Esophagus muscularis mucosa (tissue), 4 donors: ENCODE data around the gene LIPC. TPM values are rescaled to one million over a fixed set of nuclear protein-coding genes. Genes with fewer than 3 reads are reported as not detected.

ENCODE experiments used
- DNase-seq: peaks from one replicate; pipeline ENCODE4 v3.0.0-alpha.2; 2017; ENCODE audit errors: extremely low spot score
- H3K27ac ChIP-seq, 4 donors: fragments of 200-600 bp; sonication (generic); replicated peaks in 1 of 4; 1 replicate in 3 of 4; 2 replicates in 1 of 4; pipeline ENCODE4 v1.5.1; 2016 to 2019; ENCODE audit warnings: mild to moderate bottlenecking in 1 of 4
- H3K27me3 ChIP-seq, 4 donors: fragments of 200-600 bp; sonication (generic); one replicate each; pipeline versions ENCODE4 v1.5.1 to v1.6.0; 2016 to 2019
- H3K36me3 ChIP-seq, 4 donors: fragments of 200-600 bp; sonication (generic); one replicate each; pipeline ENCODE4 v1.5.1; 2016 to 2019
- H3K4me1 ChIP-seq, 4 donors: fragments of 200-600 bp; sonication (generic); one replicate each; pipeline ENCODE4 v1.5.1; 2016 to 2019
- H3K4me3 ChIP-seq, 4 donors: fragments of 200-600 bp; sonication (generic); 1 replicate in 2 of 4; 2 replicates in 2 of 4; pipeline ENCODE4 v1.5.1; 2016 to 2019; ENCODE audit warnings: mild to moderate bottlenecking in 4 of 4, moderate library complexity in 1 of 4
- H3K9me3 ChIP-seq, 4 donors: fragments of 200-600 bp; sonication (generic); 1 replicate in 3 of 4; 2 replicates in 1 of 4; pipeline ENCODE4 v1.5.1; 2016 to 2019
- EP300 ChIP-seq: sonication (generic); formaldehyde crosslinking; IDR thresholded peaks from one replicate; pipeline ENCODE4 v1.6.1; 2017; ENCODE audit warnings: antibody characterized with exemption
- POLR2A ChIP-seq: fragments of 450-650 bp; IDR thresholded peaks from one replicate; pipeline ENCODE4 v1.6.1; 2017; ENCODE audit warnings: antibody characterized with exemption, moderate library complexity, mild to moderate bottlenecking, low read depth
- POLR2AphosphoS5 ChIP-seq, 2 donors: sonication (generic); formaldehyde crosslinking; IDR thresholded peaks; one replicate each; pipeline ENCODE4 v1.6.1; 2017; ENCODE audit warnings: antibody characterized with exemption in 2 of 2
- WGBS: methylation state at CpG from one replicate; pipeline ENCODE4 v1.1.5; 2018; 5-methylcytosine and 5-hydroxymethylcytosine counted together
- intact Hi-C: fragments of 100-400 bp; cut with DNase I; formaldehyde crosslinking; loops from one replicate; pipeline ENCODE4 v1.15.1; 2023
- total RNA-seq, 4 donors: library from RNA; depleted of rRNA; stranded (reverse); fragments of >200 nt; gene quantifications; one replicate each; pipeline versions ENCODE4 v1.1.0 to v1.2.1, GENCODE V29; 2016
- TF ChIP-seq, protein P1 (sequence below), 3 experiments: fragments of 200-600 bp in 2 of 3; fragments of 450-650 bp in 1 of 3; sonication (generic) in 2 of 3; IDR thresholded peaks; one replicate each; pipeline ENCODE4 v1.5.1; 2017 to 2019; ENCODE audit warnings: antibody characterized with exemption in 3 of 3, mild to moderate bottlenecking in 2 of 3, moderate library complexity in 1 of 3

LIPC gene
- total RNA-seq, 4 donors from 2014 or later: 0.06 to 0.63 (median 0.37) TPM

DNA sequence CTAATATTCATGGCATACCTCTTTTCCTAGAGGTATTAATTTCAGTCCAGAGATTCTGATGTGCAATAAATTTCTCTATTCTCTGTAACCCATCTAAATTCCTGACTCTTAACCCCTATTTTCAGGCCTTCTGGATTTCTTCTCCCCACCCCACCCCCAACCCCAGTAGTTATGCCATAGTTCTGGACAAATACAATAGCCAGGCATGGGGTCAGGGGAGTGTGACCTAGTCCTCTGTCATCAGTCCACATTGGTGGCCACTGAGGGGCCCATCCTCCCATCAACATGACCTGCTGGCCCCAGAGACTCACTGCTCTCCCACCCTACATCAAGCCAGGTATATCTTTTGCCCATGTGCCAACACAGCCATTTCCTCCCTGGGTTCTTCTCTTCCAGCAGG, 3.8 kb upstream of the LIPC start:
- Histone ChIP-seq H3K27me3 (no peaks in the 10 kb centered on the region), H3K27ac (no peak overlapping the region), H3K9me3 (no peaks in the 10 kb centered on the region), H3K4me1 (peaks cover 0 to 13% (median 8%) of the 10 kb centered on the region in 4 donors), H3K36me3 (no peaks in the 10 kb centered on the region), H3K4me3 (no peak overlapping the region)
- intact Hi-C loops: no loop called here
- TF ChIP-seq POLR2AphosphoS5 (IDR thresholded peaks at IDR 0.05) (no peak), EP300 (no peak), POLR2A (no peak)
- TF ChIP-seq, protein P1, sequence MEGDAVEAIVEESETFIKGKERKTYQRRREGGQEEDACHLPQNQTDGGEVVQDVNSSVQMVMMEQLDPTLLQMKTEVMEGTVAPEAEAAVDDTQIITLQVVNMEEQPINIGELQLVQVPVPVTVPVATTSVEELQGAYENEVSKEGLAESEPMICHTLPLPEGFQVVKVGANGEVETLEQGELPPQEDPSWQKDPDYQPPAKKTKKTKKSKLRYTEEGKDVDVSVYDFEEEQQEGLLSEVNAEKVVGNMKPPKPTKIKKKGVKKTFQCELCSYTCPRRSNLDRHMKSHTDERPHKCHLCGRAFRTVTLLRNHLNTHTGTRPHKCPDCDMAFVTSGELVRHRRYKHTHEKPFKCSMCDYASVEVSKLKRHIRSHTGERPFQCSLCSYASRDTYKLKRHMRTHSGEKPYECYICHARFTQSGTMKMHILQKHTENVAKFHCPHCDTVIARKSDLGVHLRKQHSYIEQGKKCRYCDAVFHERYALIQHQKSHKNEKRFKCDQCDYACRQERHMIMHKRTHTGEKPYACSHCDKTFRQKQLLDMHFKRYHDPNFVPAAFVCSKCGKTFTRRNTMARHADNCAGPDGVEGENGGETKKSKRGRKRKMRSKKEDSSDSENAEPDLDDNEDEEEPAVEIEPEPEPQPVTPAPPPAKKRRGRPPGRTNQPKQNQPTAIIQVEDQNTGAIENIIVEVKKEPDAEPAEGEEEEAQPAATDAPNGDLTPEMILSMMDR (IDR thresholded peaks at IDR 0.05): no peak
- DNase-seq: no peak

DNA sequence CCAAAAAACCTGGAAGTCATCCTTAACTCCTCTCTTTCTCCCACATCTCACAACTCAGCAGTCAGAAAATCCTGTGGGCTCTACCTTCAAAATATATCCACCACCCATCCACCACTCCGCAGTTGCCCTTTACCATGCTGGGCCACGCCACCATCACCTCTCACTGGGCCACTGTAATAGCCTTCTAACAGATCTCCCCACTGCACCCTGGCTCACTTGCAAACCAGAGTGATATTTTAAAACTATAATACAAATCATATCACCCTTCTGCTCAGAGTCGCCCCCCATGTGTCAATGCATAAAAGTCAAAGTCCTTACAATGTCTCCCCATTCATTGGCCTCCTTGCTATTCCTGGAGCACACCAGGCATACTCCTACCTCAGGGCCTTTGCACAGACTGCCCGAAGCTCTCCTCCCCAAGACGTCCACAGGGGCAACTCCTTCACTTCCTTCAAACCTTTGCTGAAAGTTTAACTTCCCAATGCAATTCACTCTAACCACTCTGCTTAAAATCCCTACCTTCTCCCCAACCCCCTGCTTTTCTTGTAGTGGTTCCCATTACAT, 1.5 kb upstream of the LIPC start:
- H3K27ac ChIP-seq: no peak overlapping the region
- H3K27me3 ChIP-seq: no peaks in the 10 kb centered on the region
- H3K9me3 ChIP-seq: no peaks in the 10 kb centered on the region
- no peak overlapping the region for H3K4me3 ChIP-seq
- H3K36me3 ChIP-seq: no peaks in the 10 kb centered on the region
- H3K4me1 ChIP-seq: peaks cover 5 to 13% (median 9%) of the 10 kb centered on the region in 4 donors
- intact Hi-C loops: no loop called here
- TF ChIP-seq, protein P1 (IDR thresholded peaks at IDR 0.05): no peak
- no peak for TF ChIP-seq POLR2AphosphoS5 (IDR thresholded peaks at IDR 0.05)
- TF ChIP-seq EP300: no peak
- TF ChIP-seq POLR2A: no peak
- 97% methylated on average over 5 of the region's 5 CpGs for WGBS
- DNase-seq: no peak

DNA sequence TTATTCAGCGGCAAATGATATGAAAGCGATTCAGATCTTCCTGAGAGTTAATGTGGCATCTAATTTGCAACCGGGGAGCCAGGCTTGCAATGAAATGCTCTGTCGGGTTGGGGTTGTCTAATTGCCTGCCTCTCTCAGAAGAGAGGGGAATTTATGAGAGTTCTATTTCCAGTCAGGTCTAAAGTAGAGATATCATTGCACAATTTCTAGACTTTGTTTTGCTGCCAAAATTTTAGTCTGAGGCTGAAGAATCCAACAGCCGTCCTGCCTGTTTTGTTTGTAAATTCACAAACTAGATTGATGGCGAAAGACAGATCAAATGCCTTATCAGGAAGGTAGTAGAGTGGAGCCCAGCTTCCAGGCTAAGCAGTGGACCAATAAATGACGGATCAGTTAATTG, 610 bp downstream of the LIPC start:
- Histone ChIP-seq H3K4me3 (no peak overlapping the region), H3K4me1 (peaks cover 0 to 7% (median 0%) of the 10 kb centered on the region in 4 donors), H3K9me3 (no peaks in the 10 kb centered on the region), H3K27me3 (no peaks in the 10 kb centered on the region), H3K27ac (no peak overlapping the region), H3K36me3 (no peaks in the 10 kb centered on the region)
- intact Hi-C loops: no loop called here
- 72% methylated on average over 7 of the region's 7 CpGs for WGBS
- DNase-seq: no peak
- TF ChIP-seq POLR2A (no peak), POLR2AphosphoS5 (IDR thresholded peaks at IDR 0.05) (no peak), EP300 (no peak)
- TF ChIP-seq, protein P1 (IDR thresholded peaks at IDR 0.05): no peak

DNA sequence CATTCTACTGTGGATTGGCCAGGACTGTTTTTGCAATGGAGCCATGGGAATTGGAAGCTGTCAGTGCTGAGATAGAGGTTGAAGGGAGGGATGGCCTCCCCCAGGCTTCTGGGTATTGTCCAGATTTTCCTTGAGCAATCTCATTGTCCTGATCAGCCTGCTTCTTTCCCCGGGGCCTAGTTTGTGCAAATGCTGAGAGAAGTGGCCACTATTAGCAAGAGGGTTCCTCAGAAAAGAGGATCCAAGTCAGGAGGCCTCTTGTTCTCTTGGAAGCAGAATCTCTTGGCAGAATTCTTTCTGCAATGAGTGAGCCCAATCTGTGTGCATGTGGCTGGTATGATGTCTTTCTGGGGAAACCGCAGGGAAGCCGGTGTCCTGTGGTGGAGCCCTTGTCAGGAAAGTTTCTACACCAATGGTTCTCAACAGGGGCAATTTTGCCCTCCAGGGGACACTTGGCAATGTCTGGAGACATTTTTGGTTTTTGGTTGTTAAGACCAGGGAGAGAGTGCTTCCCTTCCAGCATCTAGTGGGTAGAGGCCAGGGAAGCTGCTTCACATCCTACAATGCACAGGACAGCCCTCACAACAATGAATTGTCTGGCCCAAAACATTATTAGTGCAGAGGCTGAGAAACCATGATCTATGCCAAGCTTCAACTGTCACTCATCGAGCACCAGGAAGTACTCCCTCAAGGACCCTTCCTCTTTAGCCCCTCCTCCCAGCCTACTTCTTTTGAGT, 2.0 kb downstream of the LIPC start:
- Histone ChIP-seq H3K4me1 (peaks cover 0 to 10% (median 0%) of the 10 kb centered on the region in 4 donors), H3K9me3 (no peaks in the 10 kb centered on the region), H3K27me3 (no peaks in the 10 kb centered on the region), H3K36me3 (no peaks in the 10 kb centered on the region), H3K4me3 (no peak overlapping the region), H3K27ac (no peak overlapping the region)
- 93% methylated on average over 4 of the region's 4 CpGs for WGBS
- DNase-seq: no peak
- intact Hi-C loops: no loop called here
- no peak for TF ChIP-seq POLR2AphosphoS5 (IDR thresholded peaks at IDR 0.05)
- TF ChIP-seq EP300: no peak
- TF ChIP-seq POLR2A: no peak
- TF ChIP-seq, protein P1 (IDR thresholded peaks at IDR 0.05): no peak
